NOMO-1 treated with DMSO at 0.1 percent for 48 hours (cell line): Measurements from ENCODE around the gene PDE4DIP.
"Not testable (repeated sequence)": the region's sequence is repeated elsewhere in the genome, so short reads cannot be mapped to it uniquely, and the experiment has no call there.

Experiments
- DNase-seq: peaks from one replicate; lab custom pipeline; 2025; ENCODE audit not compliant: unreplicated experiment; lab: John Stamatoyannopoulos, UW

The PDE4DIP gene

DNA sequence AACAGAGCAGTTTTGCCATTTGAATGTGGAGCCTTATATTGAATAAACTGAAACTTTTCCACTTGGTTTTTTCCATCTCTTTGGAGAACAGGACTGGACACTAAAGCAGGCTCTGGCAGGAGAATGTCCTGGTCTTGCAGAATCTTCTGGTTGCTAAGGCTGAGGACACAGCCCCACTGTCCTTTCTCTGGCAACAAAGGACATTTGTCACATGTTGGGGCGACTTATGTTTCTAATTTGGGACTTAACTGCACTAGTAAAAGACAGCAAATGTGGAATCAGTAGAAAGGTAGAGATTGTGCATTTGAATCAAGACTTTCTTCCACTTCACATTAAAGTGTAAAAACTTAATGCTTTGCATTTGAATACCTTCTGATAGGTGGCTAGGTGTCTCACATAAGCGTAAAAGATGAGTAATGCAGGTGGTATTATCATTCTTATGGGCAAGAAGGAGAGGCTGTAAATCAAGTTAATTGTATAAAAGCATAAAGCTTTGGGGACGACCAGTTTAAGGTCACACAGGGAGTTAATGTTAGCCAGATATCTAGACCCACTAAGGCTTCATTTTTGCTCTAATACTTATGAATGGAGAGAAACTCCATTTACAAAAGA, 74.7 kb downstream of the PDE4DIP start:
- not testable (repeated sequence) for DNase-seq

DNA sequence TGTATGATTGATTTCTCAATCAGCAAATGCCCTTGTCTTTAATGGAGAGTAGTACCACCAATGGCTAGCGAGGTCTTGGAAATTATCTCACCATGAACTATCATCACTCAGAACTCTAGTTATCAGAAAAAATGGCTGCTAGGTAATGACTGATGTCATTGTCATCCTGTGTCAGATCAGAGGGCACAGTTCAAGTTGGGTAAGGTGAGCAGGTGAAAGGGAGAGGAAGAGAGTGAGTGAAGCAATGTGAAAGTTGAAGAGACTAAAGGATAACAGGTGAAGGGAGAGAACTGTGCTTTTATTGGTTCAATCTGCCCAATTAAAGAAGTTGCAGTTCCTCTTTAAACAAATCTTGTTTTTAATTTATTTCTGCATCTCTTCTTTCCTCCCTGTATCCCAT, 76.8 kb downstream of the PDE4DIP start:
- DNase-seq = not testable (repeated sequence)

DNA sequence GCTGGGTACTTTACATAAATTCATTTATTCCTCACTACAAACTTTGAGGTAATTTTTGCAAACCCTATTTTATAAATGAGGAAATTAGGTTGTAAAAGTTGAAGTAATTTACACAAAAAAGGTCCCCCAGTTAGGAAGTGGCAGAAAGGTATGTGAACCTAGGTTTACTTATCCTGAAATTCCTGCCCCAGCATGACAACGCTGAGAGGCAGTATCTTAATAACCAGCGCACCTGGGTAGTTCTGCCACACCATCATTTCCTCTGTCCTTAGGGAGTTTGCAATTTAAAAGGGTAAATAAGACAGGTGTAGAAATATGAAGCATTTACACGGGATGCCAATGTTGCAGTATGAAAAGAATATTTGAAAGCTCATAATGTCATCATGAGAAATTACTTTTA, 79.6 kb downstream of the PDE4DIP start:
- not testable (repeated sequence) for DNase-seq

GRCh38 chr1:148927645-148928044, 83.4 kb downstream of the PDE4DIP start:
- DNase-seq = not testable (repeated sequence)

- not testable (repeated sequence) for DNase-seq
Measured at GRCh38 chr1:148929253-148929652, 85.0 kb downstream of the PDE4DIP start.

GRCh38 chr1:148935381-148936002, 91.3 kb downstream of the PDE4DIP start:
- not testable (repeated sequence) for DNase-seq

DNA sequence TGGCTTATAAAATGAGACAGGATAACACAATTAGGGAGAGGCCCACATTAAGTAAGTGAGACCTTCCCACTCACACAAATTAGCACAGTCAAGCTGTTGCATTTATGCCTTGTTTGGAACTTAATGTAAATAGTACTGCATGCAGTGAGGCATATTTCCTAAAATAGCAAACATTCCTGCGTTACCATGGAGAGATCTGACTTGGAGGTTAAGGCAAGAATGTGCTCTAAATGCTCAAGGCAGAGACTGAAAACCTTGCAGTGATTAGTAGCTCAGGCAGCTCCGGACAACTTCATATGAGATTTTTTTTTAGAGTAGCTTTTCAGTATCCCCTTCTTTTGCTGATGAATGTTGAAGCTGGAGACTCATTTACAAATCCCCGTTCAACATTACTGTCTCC, 98.7 kb downstream of the PDE4DIP start:
- not testable (repeated sequence) for DNase-seq

- not testable (repeated sequence) for DNase-seq
Measured at GRCh38 chr1:148945130-148945529, 100.9 kb downstream of the PDE4DIP start.

DNA sequence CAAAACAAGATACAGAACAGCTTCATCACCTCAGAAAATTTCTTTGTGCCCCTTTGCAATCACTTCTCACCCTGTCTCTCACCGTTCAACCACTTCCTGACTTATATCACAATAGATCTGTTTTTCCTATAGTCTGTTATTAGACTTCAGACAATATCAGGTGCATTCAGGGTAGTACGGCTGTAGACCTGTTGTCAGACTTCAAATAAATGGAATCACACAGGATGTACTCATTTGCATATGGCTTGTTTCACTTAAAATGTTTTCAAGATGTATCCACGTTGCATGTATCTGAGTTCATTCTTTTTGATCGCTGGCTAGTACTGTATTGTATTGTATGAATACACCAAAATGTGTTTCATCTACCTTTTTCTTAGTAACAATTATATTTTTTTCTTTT, 104.5 kb downstream of the PDE4DIP start:
- not testable (repeated sequence) for DNase-seq

DNA sequence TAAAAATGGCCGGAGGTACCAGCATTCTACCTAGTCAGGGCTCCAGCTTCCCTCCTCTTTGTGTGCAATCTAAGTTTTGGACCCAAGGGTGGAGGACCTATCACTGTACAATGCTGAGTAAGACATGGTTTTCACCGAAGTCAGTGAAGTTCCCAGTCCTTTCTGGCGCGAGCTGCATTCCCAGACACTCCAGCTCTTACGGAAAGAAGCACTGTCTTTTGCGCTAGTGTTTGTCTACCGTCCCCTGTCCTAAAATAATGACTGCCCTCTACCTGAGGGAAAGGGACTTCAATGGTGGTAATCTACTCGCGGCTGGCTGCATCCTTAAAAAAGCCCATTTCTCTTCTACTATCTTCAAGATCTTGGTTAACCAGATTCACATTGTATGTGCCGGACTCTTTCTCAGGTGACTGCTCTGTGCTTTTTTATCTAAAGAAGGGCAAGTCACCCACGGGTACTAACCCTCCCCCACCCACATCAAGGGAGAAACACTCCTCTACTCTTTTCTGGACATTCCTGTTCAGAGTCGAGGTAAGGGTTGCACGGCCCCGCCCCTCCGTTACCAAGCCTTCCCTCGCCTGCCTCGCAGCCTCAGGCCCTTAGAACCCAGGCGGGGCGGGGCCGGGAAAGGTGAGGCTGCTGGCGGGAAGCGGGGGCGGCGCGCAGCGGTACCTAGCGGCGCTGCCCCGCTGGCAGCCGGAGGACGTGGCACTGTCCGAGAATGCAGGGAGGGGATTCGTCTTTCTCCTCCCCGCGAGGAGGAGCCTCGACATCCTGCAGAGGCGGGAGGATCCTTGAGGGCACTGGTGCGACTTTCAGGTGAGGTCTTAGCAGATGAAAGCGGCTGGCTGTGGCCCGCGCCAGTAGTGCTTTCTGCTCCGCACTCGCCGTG, 107.4 kb downstream of the PDE4DIP start:
- peak; percentile 59 for DNase-seq

- DNase-seq = not testable (repeated sequence)
Measured at GRCh38 chr1:148952253-148952937, 108.2 kb downstream of the PDE4DIP start.

DNA sequence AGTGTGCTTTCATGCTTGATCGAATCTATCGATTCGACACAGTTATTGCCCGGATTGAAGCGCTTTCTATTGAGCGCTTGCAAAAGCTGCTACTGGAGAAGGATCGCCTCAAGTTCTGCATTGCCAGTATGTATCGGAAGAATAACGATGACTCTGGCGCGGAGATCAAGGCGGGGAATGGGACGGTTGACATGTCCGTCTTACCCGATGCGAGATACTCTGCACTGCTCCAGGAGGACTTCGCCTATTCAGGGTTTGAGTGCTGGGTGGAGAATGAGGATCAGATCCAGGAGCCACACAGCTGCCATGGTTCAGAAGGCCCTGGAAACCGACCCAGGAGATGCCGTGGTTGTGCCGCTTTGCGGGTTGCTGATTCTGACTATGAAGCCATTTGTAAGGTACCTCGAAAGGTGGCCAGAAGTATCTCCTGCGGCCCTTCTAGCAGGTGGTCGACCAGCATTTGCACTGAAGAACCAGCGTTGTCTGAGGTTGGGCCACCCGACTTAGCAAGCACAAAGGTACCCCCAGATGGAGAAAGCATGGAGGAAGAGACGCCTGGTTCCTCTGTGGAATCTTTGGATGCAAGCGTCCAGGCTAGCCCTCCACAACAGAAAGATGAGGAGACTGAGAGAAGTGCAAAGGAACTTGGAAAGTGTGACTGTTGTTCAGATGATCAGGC, 108.8 kb downstream of the PDE4DIP start:
- not testable (repeated sequence) for DNase-seq

DNA sequence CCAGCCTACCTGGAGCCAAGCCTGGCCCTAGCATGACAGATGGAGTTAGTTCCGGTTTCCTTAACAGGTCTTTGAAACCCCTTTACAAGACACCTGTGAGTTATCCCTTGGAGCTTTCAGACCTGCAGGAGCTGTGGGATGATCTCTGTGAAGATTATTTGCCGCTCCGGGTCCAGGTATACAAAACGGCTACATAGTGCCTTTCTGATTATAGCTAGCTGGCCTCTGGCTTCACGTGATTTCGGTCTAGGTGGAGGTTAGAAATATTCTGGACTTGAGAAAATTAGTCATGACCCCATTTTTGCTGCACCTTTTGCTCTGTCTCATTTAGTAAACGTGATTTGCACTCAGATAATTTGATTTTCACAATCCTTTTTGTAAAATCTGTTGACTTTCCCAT, 109.5 kb downstream of the PDE4DIP start:
- DNase-seq = not testable (repeated sequence)

- DNase-seq = not testable (repeated sequence)
Measured at GRCh38 chr1:148958343-148958742, 114.1 kb downstream of the PDE4DIP start.

DNA sequence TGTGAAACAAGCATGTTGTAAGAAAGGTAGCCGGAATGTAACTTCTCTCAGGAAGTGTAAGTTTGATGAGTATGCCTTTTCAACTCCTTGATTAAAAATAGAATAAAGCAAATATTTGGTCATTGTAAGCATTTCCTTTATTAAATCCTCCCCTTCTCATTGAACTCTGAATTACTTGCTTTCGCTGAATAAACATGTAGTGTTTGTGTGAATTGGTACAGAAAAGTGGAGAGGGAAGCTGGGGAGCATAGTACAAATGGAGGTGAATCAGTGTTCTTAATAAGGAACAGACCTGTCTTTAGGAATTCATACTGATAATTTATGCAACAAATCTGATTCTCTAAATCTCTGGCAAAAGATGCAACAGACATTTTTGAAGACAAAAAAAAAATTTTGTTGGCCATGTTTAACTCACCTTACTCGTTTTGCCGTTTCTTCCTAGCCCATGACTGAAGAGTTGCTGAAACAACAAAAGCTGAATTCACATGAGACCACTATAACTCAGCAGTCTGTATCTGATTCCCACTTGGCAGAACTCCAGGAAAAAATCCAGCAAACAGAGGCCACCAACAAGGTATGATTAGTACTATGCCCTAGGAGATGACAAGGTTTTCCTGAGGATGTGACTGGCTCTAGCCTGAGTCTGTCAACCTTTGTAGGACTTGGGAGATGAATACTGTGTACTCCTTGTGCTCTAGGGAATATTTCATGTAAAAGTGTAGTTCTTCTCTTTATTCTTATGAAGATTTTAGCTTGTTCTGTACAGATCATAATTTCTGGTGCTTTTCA, 116.2 kb downstream of the PDE4DIP start:
- not testable (repeated sequence) for DNase-seq

- not testable (repeated sequence) for DNase-seq
Measured at GRCh38 chr1:148962127-148962857, 118.1 kb downstream of the PDE4DIP start.

DNA sequence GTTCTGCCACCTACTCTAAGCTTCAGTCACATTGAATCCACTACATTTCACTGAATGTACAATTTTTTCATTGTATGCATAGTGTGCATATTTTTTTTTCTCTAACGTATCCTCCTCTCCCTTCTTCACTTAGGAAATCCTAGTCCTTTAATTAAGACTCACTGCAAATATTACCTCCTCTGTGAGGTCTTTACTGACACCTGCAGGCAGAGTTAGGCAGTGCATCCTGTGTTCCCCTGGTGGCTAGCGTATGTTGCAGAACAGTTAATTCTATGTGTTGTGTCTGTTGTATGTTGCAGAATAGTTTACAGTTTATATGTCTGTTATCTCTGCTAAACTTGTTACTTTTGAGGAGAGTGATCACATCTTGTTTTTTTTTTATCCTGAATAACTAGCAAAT, 121.9 kb downstream of the PDE4DIP start:
- DNase-seq = not testable (repeated sequence)

GRCh38 chr1:148967580-148967979, 123.4 kb downstream of the PDE4DIP start:
- DNase-seq = not testable (repeated sequence)

DNA sequence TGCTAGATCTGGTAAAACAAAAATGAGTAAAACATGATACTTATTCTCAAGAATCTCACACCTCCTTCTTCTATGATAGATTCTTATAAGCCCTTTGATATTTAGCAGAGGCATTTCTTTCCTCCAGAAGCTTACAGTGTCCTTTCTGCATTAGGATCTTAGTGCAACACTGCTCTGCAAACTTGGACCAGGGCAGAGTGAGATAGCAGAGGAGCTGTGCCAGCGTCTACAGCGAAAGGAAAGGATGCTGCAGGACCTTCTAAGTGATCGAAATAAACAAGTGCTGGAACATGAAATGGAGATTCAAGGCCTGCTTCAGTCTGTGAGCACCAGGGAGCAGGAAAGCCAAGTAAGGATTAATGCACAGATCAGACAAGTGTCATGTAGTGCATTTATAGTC, 124.5 kb downstream of the PDE4DIP start:
- not testable (repeated sequence) for DNase-seq
